Neural cell (in vitro differentiated cells): Measurements from ENCODE around the gene FKBP10.

Experiments
- CTCF ChIP-seq: fragments of 450-650 bp; IDR thresholded peaks from 2 replicates; pipeline ENCODE4 v1.5.1; 2014; ENCODE audit warnings: antibody characterized with exemption, mild to moderate bottlenecking, moderate library complexity; ENCODE audit not compliant: poor library complexity, severe bottlenecking
- MXI1 ChIP-seq: fragments of 450-650 bp; conservative IDR thresholded peaks from 2 replicates; pipeline ENCODE4 v1.6.1; 2014; ENCODE audit warnings: antibody characterized with exemption, mild to moderate bottlenecking; ENCODE audit not compliant: poor library complexity, severe bottlenecking
- POLR2AphosphoS5 ChIP-seq: IDR thresholded peaks from 2 replicates; pipeline ENCODE4 v1.6.1; 2012
- RAD21 ChIP-seq: fragments of 450-650 bp; conservative IDR thresholded peaks from 2 replicates; pipeline ENCODE4 v1.6.1; 2014; ENCODE audit warnings: antibody characterized with exemption, mild to moderate bottlenecking, moderate library complexity
- REST ChIP-seq: IDR thresholded peaks from 2 replicates; pipeline ENCODE4 v1.6.1; 2012; ENCODE audit warnings: borderline replicate concordance
- SMC3 ChIP-seq: fragments of 450-650 bp; conservative IDR thresholded peaks from 2 replicates; pipeline ENCODE4 v1.6.1; 2014; ENCODE audit warnings: antibody characterized with exemption, mild to moderate bottlenecking, moderate library complexity; ENCODE audit not compliant: poor library complexity

- TF ChIP-seq CTCF (no peak), RAD21 (no peak), POLR2AphosphoS5 (no peak), SMC3 (no peak), REST (no peak), MXI1 (no peak)
Measured at GRCh38 chr17:41870097-41870496, 57.3 kb downstream of the FKBP10 start.
